Hepatocyte (in vitro differentiated cells): ENCODE results near the gene MESD.

Source experiments
- EZH2 ChIP-seq: fragments of 200-600 bp; sonication (generic); IDR thresholded peaks from 2 replicates; pipeline ENCODE4 v1.6.1; 2016; ENCODE audit warnings: antibody characterized with exemption, mild to moderate bottlenecking, borderline replicate concordance
- EZH2phosphoT487 ChIP-seq: fragments of 200-600 bp; sonication (generic); IDR thresholded peaks from one replicate; pipeline ENCODE4 v1.6.1; 2018; ENCODE audit warnings: antibody characterized with exemption, mild to moderate bottlenecking, low read depth, moderate library complexity; ENCODE audit not compliant: unreplicated experiment, severe bottlenecking
- TF ChIP-seq, protein P1 (sequence below): fragments of 200-600 bp; sonication (generic); IDR thresholded peaks from 2 replicates; pipeline ENCODE4 v1.5.1; 2016; ENCODE audit warnings: antibody characterized with exemption, mild to moderate bottlenecking; ENCODE audit not compliant: poor library complexity

DNA sequence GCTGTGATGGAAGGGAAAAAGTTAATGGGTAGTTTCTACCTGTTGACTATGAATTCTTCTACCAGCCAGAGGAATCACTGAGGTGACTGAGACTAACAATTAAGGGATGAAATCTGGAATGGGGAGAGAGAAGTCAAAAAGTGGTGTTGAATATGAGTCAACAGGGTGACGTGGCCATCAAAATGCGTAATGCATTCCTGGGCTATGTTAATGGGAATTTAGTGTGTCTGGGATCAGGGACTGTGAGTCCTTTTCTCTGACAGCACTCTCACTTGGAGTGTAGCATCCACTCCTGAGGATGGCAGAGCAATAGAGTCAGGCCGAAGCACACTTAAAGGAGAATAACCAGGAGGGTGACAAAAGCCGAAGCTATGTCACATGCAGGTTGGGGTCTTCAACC, 60.4 kb downstream of the MESD start:
- TF ChIP-seq, protein P1, sequence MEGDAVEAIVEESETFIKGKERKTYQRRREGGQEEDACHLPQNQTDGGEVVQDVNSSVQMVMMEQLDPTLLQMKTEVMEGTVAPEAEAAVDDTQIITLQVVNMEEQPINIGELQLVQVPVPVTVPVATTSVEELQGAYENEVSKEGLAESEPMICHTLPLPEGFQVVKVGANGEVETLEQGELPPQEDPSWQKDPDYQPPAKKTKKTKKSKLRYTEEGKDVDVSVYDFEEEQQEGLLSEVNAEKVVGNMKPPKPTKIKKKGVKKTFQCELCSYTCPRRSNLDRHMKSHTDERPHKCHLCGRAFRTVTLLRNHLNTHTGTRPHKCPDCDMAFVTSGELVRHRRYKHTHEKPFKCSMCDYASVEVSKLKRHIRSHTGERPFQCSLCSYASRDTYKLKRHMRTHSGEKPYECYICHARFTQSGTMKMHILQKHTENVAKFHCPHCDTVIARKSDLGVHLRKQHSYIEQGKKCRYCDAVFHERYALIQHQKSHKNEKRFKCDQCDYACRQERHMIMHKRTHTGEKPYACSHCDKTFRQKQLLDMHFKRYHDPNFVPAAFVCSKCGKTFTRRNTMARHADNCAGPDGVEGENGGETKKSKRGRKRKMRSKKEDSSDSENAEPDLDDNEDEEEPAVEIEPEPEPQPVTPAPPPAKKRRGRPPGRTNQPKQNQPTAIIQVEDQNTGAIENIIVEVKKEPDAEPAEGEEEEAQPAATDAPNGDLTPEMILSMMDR: no peak
- TF ChIP-seq EZH2phosphoT487: no peak
- TF ChIP-seq EZH2: no peak
